ELF-1 (cell line): ENCODE results near the gene RASGEF1C.

ENCODE experiments used
- DNase-seq: peaks from one replicate; pipeline ENCODE4 v3.0.0-alpha.2; 2016; ENCODE audit warnings: low read depth, low spot score

The RASGEF1C gene

DNA sequence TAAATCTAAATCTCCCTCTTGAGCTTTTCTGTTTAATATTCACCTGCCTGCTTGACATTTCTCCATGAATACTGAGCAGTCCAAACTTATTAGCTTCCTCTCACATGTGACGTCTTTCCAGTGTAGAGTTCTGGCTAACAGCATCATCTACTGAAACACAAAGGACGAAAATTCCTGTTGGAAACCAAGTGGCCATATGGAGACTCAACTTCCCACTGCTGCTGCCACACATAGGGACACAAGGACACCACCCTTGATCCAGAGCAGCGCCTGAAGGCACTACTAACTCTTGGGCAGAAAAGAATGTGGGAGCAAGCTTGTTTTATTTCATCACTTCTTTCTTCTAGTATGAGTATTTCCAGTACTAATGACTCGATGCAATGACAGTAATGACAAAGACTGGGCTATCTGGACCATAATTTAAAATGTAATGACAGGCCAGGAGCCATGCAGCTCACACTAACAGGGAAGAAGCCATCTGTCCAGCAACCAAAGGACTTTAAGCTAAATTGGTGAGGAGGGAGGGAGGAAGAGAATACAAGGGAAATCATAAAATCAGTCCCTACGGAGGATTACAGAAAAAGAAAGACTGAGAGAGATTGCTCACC lies 156.7 kb downstream of the RASGEF1C start:
- no peak for DNase-seq
